WTC11 (cell line): Measurements from ENCODE around the gene COL21A1. TPM values are rescaled to one million over a fixed set of nuclear protein-coding genes. Genes with fewer than 3 reads are reported as not detected.

Source experiments
- ATAC-seq: fragments of 200-7000 bp; cut with Tn5 transposase; 2 replicates; pipeline ENCODE4 v1.10.0; 2021; ENCODE audit warnings: mild to moderate bottlenecking, moderate library complexity
- CTCF ChIA-PET: fragments of 300-600 bp; sonication (Branson Sonifier 250); formaldehyde crosslinking; loops from one replicate; lab custom pipeline; 2021; ENCODE audit warnings: antibody characterized with exemption; lab: Charles Lee
- POLR2A ChIA-PET: fragments of 350-600 bp; sonication (Branson Sonifier 250); formaldehyde crosslinking; loops from one replicate; lab custom pipeline; 2021; ENCODE audit warnings: antibody characterized with exemption; lab: Charles Lee
- DNase-seq: peaks from one replicate; pipeline ENCODE4 v3.0.0; 2021; ENCODE audit warnings: low spot score
- H3K27ac Mint-ChIP-seq: 2 replicates; pipeline ENCODE4 v1.8.0; 2021; ENCODE audit warnings: mixed read lengths
- H3K27me3 Mint-ChIP-seq: 2 replicates; pipeline ENCODE4 v1.8.0; 2021; ENCODE audit warnings: low read depth, mild to moderate bottlenecking, moderate library complexity, mixed read lengths
- H3K36me3 Mint-ChIP-seq: 2 replicates; pipeline ENCODE4 v1.8.0; 2021; ENCODE audit warnings: mixed read lengths
- H3K4me1 Mint-ChIP-seq: 2 replicates; pipeline ENCODE4 v1.8.0; 2022; ENCODE audit warnings: mixed read lengths
- H3K4me3 Mint-ChIP-seq: 2 replicates; pipeline ENCODE4 v1.8.0; 2021; ENCODE audit warnings: mild to moderate bottlenecking, moderate library complexity, mixed read lengths
- H3K9me3 Mint-ChIP-seq: 2 replicates; pipeline ENCODE4 v1.8.0; 2021; ENCODE audit warnings: mixed read lengths
- AFF4 ChIP-seq: sonication (generic); formaldehyde crosslinking; IDR thresholded peaks from 2 replicates; pipeline ENCODE4 v1.8.1; 2023; ENCODE audit warnings: mild to moderate bottlenecking, missing genetic modification reagents, borderline replicate concordance
- ATF3 ChIP-seq: sonication (generic); formaldehyde crosslinking; conservative IDR thresholded peaks from 2 replicates; pipeline ENCODE4 v1.8.1; 2022; ENCODE audit warnings: mild to moderate bottlenecking, missing genetic modification reagents
- ATF6 ChIP-seq: sonication (generic); formaldehyde crosslinking; IDR thresholded peaks from 2 replicates; pipeline ENCODE4 v1.8.1; 2023; ENCODE audit warnings: mild to moderate bottlenecking, missing genetic modification reagents
- CDX4 ChIP-seq: fragments of 250-450 bp; sonication (Bioruptor Pico); IDR thresholded peaks from 2 replicates; pipeline ENCODE4 v1.9.0; 2021; ENCODE audit warnings: moderate library complexity, mild to moderate bottlenecking, inconsistent platforms, borderline replicate concordance
- E2F5 ChIP-seq: sonication (generic); formaldehyde crosslinking; IDR thresholded peaks from 2 replicates; pipeline ENCODE4 v1.8.1; 2022; ENCODE audit warnings: mild to moderate bottlenecking, moderate library complexity, missing genetic modification reagents
- FOXP1 ChIP-seq: sonication (generic); formaldehyde crosslinking; IDR thresholded peaks from 2 replicates; pipeline ENCODE4 v1.8.0; 2022; ENCODE audit warnings: missing genetic modification reagents, mild to moderate bottlenecking, moderate library complexity, borderline replicate concordance
- GABPB1 ChIP-seq: sonication (generic); formaldehyde crosslinking; IDR thresholded peaks from 2 replicates; pipeline ENCODE4 v1.8.1; 2023; ENCODE audit warnings: mild to moderate bottlenecking, missing genetic modification reagents
- GTF2I ChIP-seq: fragments of 250-450 bp; sonication (Bioruptor Pico); conservative IDR thresholded peaks from 2 replicates; pipeline ENCODE4 v1.4.0; 2021; ENCODE audit warnings: mild to moderate bottlenecking
- IRF1 ChIP-seq: sonication (generic); formaldehyde crosslinking; IDR thresholded peaks from 2 replicates; pipeline ENCODE4 v1.8.0; 2023; ENCODE audit warnings: missing genetic modification reagents
- MAX ChIP-seq: sonication (generic); formaldehyde crosslinking; IDR thresholded peaks from 2 replicates; pipeline ENCODE4 v1.8.0; 2022; ENCODE audit warnings: mild to moderate bottlenecking, missing genetic modification reagents
- NFYB ChIP-seq: sonication (generic); formaldehyde crosslinking; conservative IDR thresholded peaks from 2 replicates; pipeline ENCODE4 v1.8.0; 2022; ENCODE audit warnings: low read depth, missing genetic modification reagents
- NR2C2 ChIP-seq: sonication (generic); formaldehyde crosslinking; IDR thresholded peaks from 2 replicates; pipeline ENCODE4 v1.8.0; 2022; ENCODE audit warnings: mild to moderate bottlenecking, missing genetic modification reagents
- OVOL2 ChIP-seq: fragments of 250-450 bp; sonication (Bioruptor Pico); IDR thresholded peaks from 2 replicates; pipeline ENCODE4 v1.9.0; 2021; ENCODE audit warnings: mild to moderate bottlenecking, borderline replicate concordance
- PRRX2 ChIP-seq: fragments of 250-450 bp; sonication (Bioruptor Pico); IDR thresholded peaks from 2 replicates; pipeline ENCODE4 v1.8.0; 2021; ENCODE audit warnings: mild to moderate bottlenecking
- SP1 ChIP-seq: sonication (generic); formaldehyde crosslinking; conservative IDR thresholded peaks from 2 replicates; pipeline ENCODE4 v1.8.1; 2022; ENCODE audit warnings: missing genetic modification reagents
- TEAD4 ChIP-seq: sonication (generic); formaldehyde crosslinking; IDR thresholded peaks from 2 replicates; pipeline ENCODE4 v1.8.0; 2022; ENCODE audit warnings: mild to moderate bottlenecking, missing genetic modification reagents
- TP53 ChIP-seq: sonication (generic); formaldehyde crosslinking; IDR thresholded peaks from 2 replicates; pipeline ENCODE4 v1.8.1; 2023; ENCODE audit warnings: mild to moderate bottlenecking, missing genetic modification reagents
- ZBTB21 ChIP-seq: sonication (generic); formaldehyde crosslinking; IDR thresholded peaks from 2 replicates; pipeline ENCODE4 v1.8.1; 2023; ENCODE audit warnings: mild to moderate bottlenecking, missing genetic modification reagents, borderline replicate concordance
- ZNF219 ChIP-seq: sonication (generic); formaldehyde crosslinking; IDR thresholded peaks from 2 replicates; pipeline ENCODE4 v1.8.0; 2023; ENCODE audit warnings: missing genetic modification reagents, mild to moderate bottlenecking, borderline replicate concordance
- ZNF512 ChIP-seq: sonication (generic); formaldehyde crosslinking; IDR thresholded peaks from 2 replicates; pipeline ENCODE4 v1.8.1; 2022; ENCODE audit warnings: missing genetic modification reagents, borderline replicate concordance
- ZNF671 ChIP-seq: fragments of 250-450 bp; sonication (Bioruptor Pico); IDR thresholded peaks from 2 replicates; pipeline ENCODE4 v1.8.0; 2021; ENCODE audit warnings: mild to moderate bottlenecking
- total RNA-seq: library from RNA; stranded (reverse); gene quantifications from 3 replicates; pipeline ENCODE4 v1.2.3, GENCODE V29; 2021

Gene COL21A1
- total RNA-seq, 1 experiment from 2014 or later = 4.4 TPM

GRCh38 chr6:56033401-56033800, 214.0 kb downstream of the COL21A1 start:
- H3K4me3 Mint-ChIP-seq = no peak overlapping the region
- no peaks in the 10 kb centered on the region for H3K9me3 Mint-ChIP-seq
- ATAC-seq = no peak
- CTCF ChIA-PET = interaction anchor here (0.7 kb wide), 1 partner anchor 259 kb away, joined by 3 read pairs; no protein-coding TSS in a partner anchor
- no peaks in the 10 kb centered on the region for H3K36me3 Mint-ChIP-seq
- no peak overlapping the region for H3K27ac Mint-ChIP-seq
- TF ChIP-seq IRF1 (CRISPR knock-in tag) = no peak
- no peak for TF ChIP-seq ZNF512 (CRISPR knock-in tag)
- no peak for TF ChIP-seq ATF6 (CRISPR knock-in tag)
- TF ChIP-seq GTF2I (CRISPR knock-in tag) = no peak
- no peak for TF ChIP-seq TP53 (CRISPR knock-in tag)
- TF ChIP-seq MAX = no peak
- TF ChIP-seq E2F5 (CRISPR knock-in tag) = no peak
- TF ChIP-seq ZNF671 (CRISPR knock-in tag) = no peak
- TF ChIP-seq, all 79 proteins: peak for 0
- H3K27me3 Mint-ChIP-seq = no peaks in the 10 kb centered on the region
- no peaks in the 10 kb centered on the region for H3K4me1 Mint-ChIP-seq
- DNase-seq = no peak
- POLR2A ChIA-PET = no interaction called here

- ATAC-seq = no peak
- H3K9me3 Mint-ChIP-seq = no peaks in the 10 kb centered on the region
- H3K27me3 Mint-ChIP-seq = no peaks in the 10 kb centered on the region
- H3K36me3 Mint-ChIP-seq = no peaks in the 10 kb centered on the region
- DNase-seq = no peak
- ChIA-PET POLR2A (no interaction called here), CTCF (no interaction called here)
- H3K4me3 Mint-ChIP-seq = no peak overlapping the region
- H3K4me1 Mint-ChIP-seq = no peaks in the 10 kb centered on the region
- H3K27ac Mint-ChIP-seq = no peak overlapping the region
- TF ChIP-seq CDX4 (CRISPR knock-in tag) (no peak), NFYB (no peak), E2F5 (CRISPR knock-in tag) (no peak), NR2C2 (CRISPR knock-in tag) (no peak), TEAD4 (CRISPR knock-in tag) (no peak), ZNF219 (CRISPR knock-in tag) (no peak), PRRX2 (no peak), FOXP1 (no peak), GTF2I (CRISPR knock-in tag) (no peak), ZBTB21 (CRISPR knock-in tag) (no peak), GABPB1 (CRISPR knock-in tag) (no peak), OVOL2 (no peak), AFF4 (CRISPR knock-in tag) (no peak), SP1 (CRISPR knock-in tag) (no peak), ATF6 (CRISPR knock-in tag) (no peak), ATF3 (no peak)
Observed at GRCh38 chr6:56032715-56033260, 214.6 kb downstream of the COL21A1 start.
